HepG2 (cell line): ENCODE data around the gene PDLIM7. TPM values are rescaled to one million over a fixed set of nuclear protein-coding genes. Genes with fewer than 3 reads are reported as not detected.

ENCODE experiments used
- BCL3 ChIP-seq: sonication (generic); formaldehyde crosslinking; IDR thresholded peaks from 2 replicates; pipeline ENCODE4 v1.5.1; 2020; ENCODE audit warnings: mild to moderate bottlenecking, missing genetic modification reagents, moderate library complexity
- GATA4 ChIP-seq: sonication (generic); IDR thresholded peaks from 2 replicates; pipeline ENCODE4 v1.6.1; 2016; ENCODE audit warnings: antibody characterized with exemption, low read depth, borderline replicate concordance
- HDAC2 ChIP-seq: sonication (generic); formaldehyde crosslinking; IDR thresholded peaks from 2 replicates; pipeline ENCODE4 v1.4.0; 2020; ENCODE audit warnings: missing genetic modification reagents
- KDM5B ChIP-seq: sonication (generic); formaldehyde crosslinking; IDR thresholded peaks from 2 replicates; pipeline ENCODE4 v1.4.0; 2020; ENCODE audit warnings: missing genetic modification reagents, mild to moderate bottlenecking, borderline replicate concordance
- PATZ1 ChIP-seq: sonication (generic); formaldehyde crosslinking; IDR thresholded peaks from 2 replicates; pipeline ENCODE4 v1.4.0; 2020; ENCODE audit warnings: missing genetic modification reagents
- PHF20 ChIP-seq: sonication (generic); formaldehyde crosslinking; IDR thresholded peaks from 2 replicates; pipeline ENCODE4 v1.5.0; 2020; ENCODE audit warnings: mild to moderate bottlenecking, missing genetic modification reagents
- RAD21 ChIP-seq: fragments of 450-650 bp; formaldehyde crosslinking; IDR thresholded peaks from 2 replicates; pipeline ENCODE4 v1.5.0; 2020; ENCODE audit warnings: mild to moderate bottlenecking
- RXRB ChIP-seq: IDR thresholded peaks from 2 replicates; pipeline ENCODE4 v1.6.1; 2016; ENCODE audit warnings: borderline replicate concordance, missing genetic modification reagents, missing compliant biosample characterization
- SIN3A ChIP-seq: IDR thresholded peaks from 2 replicates; pipeline ENCODE4 v1.6.1; 2011; ENCODE audit warnings: low read depth, mild to moderate bottlenecking, control low read depth, low read length, borderline replicate concordance
- SKI ChIP-seq: fragments of 450-650 bp; IDR thresholded peaks from one replicate; pipeline ENCODE4 v1.6.1; 2018; ENCODE audit warnings: mild to moderate bottlenecking; ENCODE audit not compliant: partially characterized antibody
- STAG1 ChIP-seq: sonication (generic); formaldehyde crosslinking; IDR thresholded peaks from 2 replicates; pipeline ENCODE4 v1.4.0; 2020; ENCODE audit warnings: missing genetic modification reagents
- ZBTB33 ChIP-seq: sonication (generic); formaldehyde crosslinking; IDR thresholded peaks from 2 replicates; pipeline ENCODE4 v1.4.0; 2020; ENCODE audit warnings: missing genetic modification reagents
- ZBTB44 ChIP-seq: sonication (generic); formaldehyde crosslinking; IDR thresholded peaks from 2 replicates; pipeline ENCODE4 v1.4.0; 2020; ENCODE audit warnings: missing genetic modification reagents
- ZNF234 ChIP-seq: sonication (generic); formaldehyde crosslinking; conservative IDR thresholded peaks from 2 replicates; pipeline ENCODE4 v1.5.1; 2020; ENCODE audit warnings: mild to moderate bottlenecking, missing genetic modification reagents
- ZNF563 ChIP-seq: sonication (generic); formaldehyde crosslinking; IDR thresholded peaks from 2 replicates; pipeline ENCODE4 v1.8.0; 2022; ENCODE audit warnings: mild to moderate bottlenecking, moderate library complexity, missing genetic modification reagents
- ZNF607 ChIP-seq: sonication (generic); formaldehyde crosslinking; IDR thresholded peaks from 2 replicates; pipeline ENCODE4 v1.5.1; 2020; ENCODE audit warnings: missing genetic modification reagents, mild to moderate bottlenecking, borderline replicate concordance
- ZNF788 ChIP-seq: sonication (generic); formaldehyde crosslinking; IDR thresholded peaks from 2 replicates; pipeline ENCODE4 v1.5.0; 2020; ENCODE audit warnings: mild to moderate bottlenecking, missing genetic modification reagents, borderline replicate concordance
- ZSCAN29 ChIP-seq: sonication (generic); formaldehyde crosslinking; conservative IDR thresholded peaks from 2 replicates; pipeline ENCODE4 v1.4.0; 2020; ENCODE audit warnings: mild to moderate bottlenecking, missing genetic modification reagents
- polyA plus RNA-seq, 8 experiments: library from polyadenylated mRNA; depleted of rRNA in 3 of 8; stranded (reverse) in 7 of 8; unstranded in 1 of 8; fragments of >200 nt; fragmentation: Illumina TruSeq in 4 of 8; extraction: Trizol in 4 of 8; gene quantifications; 2 replicates each; pipeline versions ENCODE4 v1.2.1 to v1.2.3, GENCODE V29; 2011 to 2016; ENCODE audit warnings: low read depth in 4 of 8, missing spikeins in 1 of 8, mixed read lengths in 1 of 8; ENCODE audit not compliant: insufficient read depth in 1 of 8
- total RNA-seq, 5 experiments: library from RNA; depleted of rRNA; stranded (reverse); fragments of >200 nt; fragmentation: Illumina TruSeq; extraction: Trizol; gene quantifications; 2 replicates each; pipeline ENCODE4 v1.2.3, GENCODE V29; 2016; ENCODE audit warnings: low read depth in 1 of 5

The PDLIM7 gene
- total and polyA plus RNA-seq, 2 of the 13 experiments (the other 11 are each of a cell fraction or from before 2014, with no cell fraction given), result 21.1 to 31.3 TPM

- no peak for TF ChIP-seq ZBTB44 (CRISPR knock-in tag)
- 0 out of 2 replicates have a peak, but pooled peaks have one; percentile 27 for TF ChIP-seq PHF20
- TF ChIP-seq HDAC2, result peak; percentile 6; the same call in 1 of the 2 replicates
- TF ChIP-seq ZNF234 (CRISPR knock-in tag), result peak; percentile 52; the same call in 1 of the 2 replicates
- no peak for TF ChIP-seq RXRB (CRISPR knock-in tag)
- peak; percentile 36; the same call in 1 of the 2 replicates for TF ChIP-seq ZBTB33 (CRISPR knock-in tag)
- TF ChIP-seq ZSCAN29 (CRISPR knock-in tag), result no peak
- no peak for TF ChIP-seq SKI
- peak; percentile 29; the same call in 1 of the 2 replicates for TF ChIP-seq ZNF788
- TF ChIP-seq KDM5B (CRISPR knock-in tag), result peak; percentile 8; the same call in 1 of the 2 replicates
- TF ChIP-seq ZNF607 (CRISPR knock-in tag), result no peak; the same call in 1 of the 2 replicates
- TF ChIP-seq SIN3A, result 0 out of 2 replicates have a peak, but pooled peaks have one; percentile 20
- TF ChIP-seq STAG1 (CRISPR knock-in tag), result peak; percentile 60
- TF ChIP-seq GATA4, result no peak
- no peak; the same call in 1 of the 2 replicates for TF ChIP-seq BCL3 (CRISPR knock-in tag)
- TF ChIP-seq ZNF563 (CRISPR knock-in tag), result peak; percentile 40; the same call in 1 of the 2 replicates
- peak; percentile 90 for TF ChIP-seq PATZ1 (CRISPR knock-in tag)
- TF ChIP-seq RAD21 (CRISPR knock-in tag), result peak; percentile 39; the same call in 1 of the 2 replicates
Measured at GRCh38 chr5:177455661-177456590, 41.5 kb downstream of the PDLIM7 start (continued).
